Loucy (cell line): ENCODE data around the gene GAS7.

ENCODE experiments used
- H2AFZ ChIP-seq: fragments of 200-600 bp; sonication (generic); 2 replicates; pipeline ENCODE4 v1.6.0; 2016; ENCODE audit warnings: antibody characterized with exemption, mild to moderate bottlenecking, low read length, moderate library complexity
- H3F3A ChIP-seq: fragments of 200-600 bp; 2 replicates; pipeline ENCODE4 v1.6.0; 2016; ENCODE audit warnings: antibody characterized with exemption, low read depth, mild to moderate bottlenecking
- H3K27me3 ChIP-seq: fragments of 200-600 bp; sonication (generic); 2 replicates; pipeline ENCODE4 v1.6.1; 2014; ENCODE audit warnings: low read length, mild to moderate bottlenecking; ENCODE audit not compliant: insufficient read depth, poor library complexity, severe bottlenecking
- H3K36me3 ChIP-seq: fragments of 200-600 bp; sonication (generic); 2 replicates; pipeline ENCODE4 v1.6.1; 2016; ENCODE audit warnings: low read length; ENCODE audit not compliant: insufficient read depth
- H3K4me1 ChIP-seq: fragments of 200-600 bp; sonication (generic); 2 replicates; pipeline ENCODE4 v1.5.1; 2014; ENCODE audit warnings: low read length, mild to moderate bottlenecking; ENCODE audit not compliant: insufficient read depth, poor library complexity, severe bottlenecking
- H3K4me2 ChIP-seq: fragments of 200-600 bp; sonication (generic); 2 replicates; pipeline ENCODE4 v1.6.0; 2014; ENCODE audit warnings: antibody characterized with exemption, low read length, low read depth, mild to moderate bottlenecking; ENCODE audit not compliant: poor library complexity, severe bottlenecking
- H3K4me3 ChIP-seq: fragments of 200-600 bp; sonication (generic); 2 replicates; pipeline ENCODE4 v1.5.1; 2014; ENCODE audit warnings: low read length, mild to moderate bottlenecking, mixed read lengths; ENCODE audit not compliant: poor library complexity, severe bottlenecking
- H3K79me2 ChIP-seq: fragments of 200-600 bp; sonication (generic); 2 replicates; pipeline ENCODE4 v1.6.1; 2014; ENCODE audit warnings: low read length; ENCODE audit not compliant: insufficient read depth
- H3K9ac ChIP-seq: fragments of 200-600 bp; sonication (generic); 2 replicates; pipeline ENCODE4 v1.6.0; 2014; ENCODE audit warnings: mild to moderate bottlenecking, low read depth, low read length, moderate library complexity; ENCODE audit not compliant: poor library complexity, severe bottlenecking
- H3K9me2 ChIP-seq: fragments of 200-600 bp; sonication (generic); replicated peaks from 2 replicates; pipeline ENCODE4 v1.6.1; 2016; ENCODE audit warnings: low read depth, low read length, mixed read lengths
- H3K9me3 ChIP-seq: fragments of 200-600 bp; sonication (generic); 2 replicates; pipeline ENCODE4 v1.6.1; 2014; ENCODE audit warnings: mild to moderate bottlenecking, antibody characterized with exemption, low read length, low read depth; ENCODE audit not compliant: insufficient read depth
- H4K20me1 ChIP-seq: fragments of 200-600 bp; sonication (generic); 2 replicates; pipeline ENCODE4 v1.6.0; 2014; ENCODE audit warnings: antibody characterized with exemption, low read length, mild to moderate bottlenecking; ENCODE audit not compliant: insufficient read depth, poor library complexity, severe bottlenecking
- EZH2phosphoT487 ChIP-seq: fragments of 200-600 bp; IDR thresholded peaks from 2 replicates; pipeline ENCODE4 v1.6.1; 2018; ENCODE audit warnings: antibody characterized with exemption, mild to moderate bottlenecking, moderate library complexity, borderline replicate concordance
- TF ChIP-seq, protein P1 (sequence below): fragments of 200-600 bp; sonication (generic); conservative IDR thresholded peaks from 2 replicates; pipeline ENCODE4 v1.5.1; 2014; ENCODE audit warnings: mild to moderate bottlenecking, antibody characterized with exemption, low read length

Gene GAS7

DNA sequence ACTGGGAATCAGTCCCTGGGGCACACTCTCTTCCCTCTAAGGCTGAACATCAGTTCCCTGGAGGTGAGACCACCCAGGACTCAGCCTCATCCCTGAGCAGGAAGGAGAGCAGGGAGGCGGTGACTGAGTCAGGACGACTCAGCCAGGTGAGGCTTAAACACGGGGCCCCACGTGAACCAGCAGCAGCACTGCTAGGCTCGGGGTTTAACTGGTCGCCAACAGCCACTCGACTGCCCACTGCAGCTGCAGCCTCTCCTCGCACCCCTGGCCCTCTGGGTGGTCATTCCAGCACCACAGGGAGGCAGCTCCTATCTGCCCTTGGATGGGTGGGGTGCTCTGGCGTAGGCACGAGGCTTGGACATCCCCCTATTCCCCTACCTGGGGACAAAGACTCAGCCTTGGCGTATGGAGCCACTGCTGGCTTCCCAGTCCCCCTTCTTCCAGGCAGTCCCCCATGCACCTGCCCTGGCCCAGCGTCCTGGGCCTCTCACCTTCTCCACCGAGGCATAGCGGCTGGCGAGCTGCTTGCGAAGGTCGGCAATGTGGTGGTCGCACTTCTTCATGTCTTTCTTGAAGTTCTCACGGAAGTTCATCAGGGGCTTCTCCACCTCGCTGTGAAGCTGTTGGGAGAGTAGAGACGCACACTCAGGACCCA is 272.1 kb downstream of the GAS7 start:
- no peak overlapping the region for H3K4me2 ChIP-seq
- no peak overlapping the region for H2AFZ ChIP-seq
- no peaks in the 10 kb centered on the region for H4K20me1 ChIP-seq
- no peak overlapping the region for H3K4me3 ChIP-seq
- H3K9me2 ChIP-seq = no peaks in the 10 kb centered on the region
- TF ChIP-seq EZH2phosphoT487 = no peak
- TF ChIP-seq, protein P1, sequence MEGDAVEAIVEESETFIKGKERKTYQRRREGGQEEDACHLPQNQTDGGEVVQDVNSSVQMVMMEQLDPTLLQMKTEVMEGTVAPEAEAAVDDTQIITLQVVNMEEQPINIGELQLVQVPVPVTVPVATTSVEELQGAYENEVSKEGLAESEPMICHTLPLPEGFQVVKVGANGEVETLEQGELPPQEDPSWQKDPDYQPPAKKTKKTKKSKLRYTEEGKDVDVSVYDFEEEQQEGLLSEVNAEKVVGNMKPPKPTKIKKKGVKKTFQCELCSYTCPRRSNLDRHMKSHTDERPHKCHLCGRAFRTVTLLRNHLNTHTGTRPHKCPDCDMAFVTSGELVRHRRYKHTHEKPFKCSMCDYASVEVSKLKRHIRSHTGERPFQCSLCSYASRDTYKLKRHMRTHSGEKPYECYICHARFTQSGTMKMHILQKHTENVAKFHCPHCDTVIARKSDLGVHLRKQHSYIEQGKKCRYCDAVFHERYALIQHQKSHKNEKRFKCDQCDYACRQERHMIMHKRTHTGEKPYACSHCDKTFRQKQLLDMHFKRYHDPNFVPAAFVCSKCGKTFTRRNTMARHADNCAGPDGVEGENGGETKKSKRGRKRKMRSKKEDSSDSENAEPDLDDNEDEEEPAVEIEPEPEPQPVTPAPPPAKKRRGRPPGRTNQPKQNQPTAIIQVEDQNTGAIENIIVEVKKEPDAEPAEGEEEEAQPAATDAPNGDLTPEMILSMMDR = no peak
- H3K36me3 ChIP-seq = peaks cover 24% of the 10 kb centered on the region; the same call in 1 of the 2 replicates
- no peak overlapping the region for H3K9ac ChIP-seq
- no peaks in the 10 kb centered on the region for H3K79me2 ChIP-seq
- H3K9me3 ChIP-seq = no peaks in the 10 kb centered on the region
- no peaks in the 10 kb centered on the region for H3K4me1 ChIP-seq
- H3F3A ChIP-seq = no peaks in the 10 kb centered on the region
- H3K27me3 ChIP-seq = no peaks in the 10 kb centered on the region

GRCh38 chr17:9925457-9925856 is 272.9 kb downstream of the GAS7 start:
- no peaks in the 10 kb centered on the region for H3K79me2 ChIP-seq
- no peak overlapping the region for H3K4me3 ChIP-seq
- H3K27me3 ChIP-seq = no peaks in the 10 kb centered on the region
- H4K20me1 ChIP-seq = no peaks in the 10 kb centered on the region
- no peaks in the 10 kb centered on the region for H3K4me1 ChIP-seq
- H3K9ac ChIP-seq = no peak overlapping the region
- H3K9me2 ChIP-seq = no peaks in the 10 kb centered on the region
- H2AFZ ChIP-seq = no peak overlapping the region
- no peak for TF ChIP-seq EZH2phosphoT487
- TF ChIP-seq, protein P1 = no peak
- H3F3A ChIP-seq = no peaks in the 10 kb centered on the region
- no peaks in the 10 kb centered on the region for H3K9me3 ChIP-seq
- H3K4me2 ChIP-seq = no peak overlapping the region
- peaks cover 23% of the 10 kb centered on the region; the same call in 1 of the 2 replicates for H3K36me3 ChIP-seq

DNA sequence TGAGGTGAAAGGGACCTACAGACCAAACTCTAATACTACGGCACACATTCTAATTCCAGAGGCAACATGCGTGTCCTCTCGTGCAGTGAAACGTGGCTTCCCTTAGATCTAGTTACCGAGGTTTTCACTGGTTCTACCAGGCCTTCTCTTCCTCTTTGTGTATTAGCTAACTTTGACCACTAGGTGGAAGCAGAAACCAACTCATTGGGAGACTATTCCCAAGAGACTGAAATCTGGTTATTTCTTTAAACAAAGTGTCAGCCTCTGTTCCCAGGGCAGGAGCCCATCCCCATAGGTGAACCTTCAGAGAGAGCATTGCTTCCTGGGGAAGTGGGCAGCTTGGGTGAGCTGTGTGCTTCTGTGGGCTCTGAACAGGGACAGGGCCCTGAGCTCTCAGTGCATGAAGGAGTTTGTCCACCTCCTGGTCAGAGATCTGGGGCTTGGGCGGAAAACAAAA is 273.6 kb downstream of the GAS7 start:
- Histone ChIP-seq H3K9ac (no peak overlapping the region), H3K36me3 (peaks cover 29% of the 10 kb centered on the region; the same call in 1 of the 2 replicates), H3K9me2 (no peaks in the 10 kb centered on the region), H3K4me2 (no peak overlapping the region), H3K4me1 (no peaks in the 10 kb centered on the region), H3K79me2 (no peaks in the 10 kb centered on the region), H3K27me3 (no peaks in the 10 kb centered on the region), H4K20me1 (no peaks in the 10 kb centered on the region), H3F3A (no peaks in the 10 kb centered on the region), H2AFZ (no peak overlapping the region), H3K4me3 (no peak overlapping the region), H3K9me3 (no peaks in the 10 kb centered on the region)
- TF ChIP-seq, protein P1 = peak; percentile 92
- no peak for TF ChIP-seq EZH2phosphoT487
